Thyroid gland (tissue), 4 donors: ENCODE measurements around the gene ZNF576.

Source experiments
- CTCF ChIP-seq, 6 experiments: fragments of 200-600 bp in 3 of 6; fragments of 450-650 bp in 3 of 6; sonication (generic) in 3 of 6; IDR thresholded peaks; one replicate each; pipeline ENCODE4 v1.5.1; 2016 to 2019; ENCODE audit warnings: antibody characterized with exemption in 6 of 6, mild to moderate bottlenecking in 2 of 6, inconsistent platforms in 1 of 6, moderate library complexity in 1 of 6
- POLR2A ChIP-seq, 2 donors: fragments of 450-650 bp; IDR thresholded peaks; one replicate each; pipeline ENCODE4 v1.6.1; 2017; ENCODE audit warnings: antibody characterized with exemption in 2 of 2, mild to moderate bottlenecking in 2 of 2, moderate library complexity in 1 of 2

GRCh38 chr19:43581467-43581866 is 14.9 kb upstream of the ZNF576 start:
- TF ChIP-seq CTCF (IDR thresholded peaks at IDR 0.05): no peak
- no peak for TF ChIP-seq POLR2A (IDR thresholded peaks at IDR 0.05)
